PC-9 (cell line): ENCODE measurements around the gene KIF26B.

ENCODE experiments used
- EZH2 ChIP-seq: fragments of 200-600 bp; sonication (generic); IDR thresholded peaks from 2 replicates; pipeline ENCODE4 v1.8.0; 2017; ENCODE audit warnings: antibody characterized with exemption, low read depth
- TF ChIP-seq, protein P1 (sequence below): fragments of 200-600 bp; sonication (generic); conservative IDR thresholded peaks from 2 replicates; pipeline ENCODE4 v1.6.1; 2017; ENCODE audit warnings: mixed run types, antibody characterized with exemption, mild to moderate bottlenecking, moderate library complexity

DNA sequence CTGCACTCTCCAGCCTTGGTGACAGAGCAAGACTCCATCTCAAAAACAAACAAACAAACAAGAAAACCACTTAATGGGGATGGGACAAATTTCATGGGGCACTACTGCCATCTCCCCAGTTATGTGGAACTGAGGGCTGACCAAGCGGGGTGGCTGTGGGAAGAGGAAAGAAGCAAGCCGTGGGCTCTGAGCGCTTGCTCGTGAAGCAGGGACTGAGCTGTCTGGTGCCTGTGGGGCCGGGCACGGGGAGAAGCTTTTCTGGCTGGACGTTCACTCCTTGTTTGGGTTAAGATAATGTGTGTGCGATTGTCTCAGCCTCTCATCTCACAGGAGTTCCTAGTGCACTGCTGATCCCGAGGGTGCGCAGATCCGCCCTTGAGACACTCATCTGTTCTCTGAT is 22.0 kb upstream of the KIF26B start:
- TF ChIP-seq, protein P1, sequence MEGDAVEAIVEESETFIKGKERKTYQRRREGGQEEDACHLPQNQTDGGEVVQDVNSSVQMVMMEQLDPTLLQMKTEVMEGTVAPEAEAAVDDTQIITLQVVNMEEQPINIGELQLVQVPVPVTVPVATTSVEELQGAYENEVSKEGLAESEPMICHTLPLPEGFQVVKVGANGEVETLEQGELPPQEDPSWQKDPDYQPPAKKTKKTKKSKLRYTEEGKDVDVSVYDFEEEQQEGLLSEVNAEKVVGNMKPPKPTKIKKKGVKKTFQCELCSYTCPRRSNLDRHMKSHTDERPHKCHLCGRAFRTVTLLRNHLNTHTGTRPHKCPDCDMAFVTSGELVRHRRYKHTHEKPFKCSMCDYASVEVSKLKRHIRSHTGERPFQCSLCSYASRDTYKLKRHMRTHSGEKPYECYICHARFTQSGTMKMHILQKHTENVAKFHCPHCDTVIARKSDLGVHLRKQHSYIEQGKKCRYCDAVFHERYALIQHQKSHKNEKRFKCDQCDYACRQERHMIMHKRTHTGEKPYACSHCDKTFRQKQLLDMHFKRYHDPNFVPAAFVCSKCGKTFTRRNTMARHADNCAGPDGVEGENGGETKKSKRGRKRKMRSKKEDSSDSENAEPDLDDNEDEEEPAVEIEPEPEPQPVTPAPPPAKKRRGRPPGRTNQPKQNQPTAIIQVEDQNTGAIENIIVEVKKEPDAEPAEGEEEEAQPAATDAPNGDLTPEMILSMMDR, result no peak
- no peak for TF ChIP-seq EZH2
